ENCODE measurements around the gene SELENON. TPM values are rescaled to one million over a fixed set of nuclear protein-coding genes. Genes with fewer than 3 reads are reported as not detected.

SELENON gene
- total and polyA plus RNA-seq, 2 of the 13 experiments (the other 11 are each of a cell fraction or from before 2014, with no cell fraction given) = 3.8 to 8.0 TPM

GRCh38 chr1:25819491-25820246, 19.7 kb downstream of the SELENON start, which contains the start of gene MTFR1L (continued):
- TF ChIP-seq, protein P1, sequence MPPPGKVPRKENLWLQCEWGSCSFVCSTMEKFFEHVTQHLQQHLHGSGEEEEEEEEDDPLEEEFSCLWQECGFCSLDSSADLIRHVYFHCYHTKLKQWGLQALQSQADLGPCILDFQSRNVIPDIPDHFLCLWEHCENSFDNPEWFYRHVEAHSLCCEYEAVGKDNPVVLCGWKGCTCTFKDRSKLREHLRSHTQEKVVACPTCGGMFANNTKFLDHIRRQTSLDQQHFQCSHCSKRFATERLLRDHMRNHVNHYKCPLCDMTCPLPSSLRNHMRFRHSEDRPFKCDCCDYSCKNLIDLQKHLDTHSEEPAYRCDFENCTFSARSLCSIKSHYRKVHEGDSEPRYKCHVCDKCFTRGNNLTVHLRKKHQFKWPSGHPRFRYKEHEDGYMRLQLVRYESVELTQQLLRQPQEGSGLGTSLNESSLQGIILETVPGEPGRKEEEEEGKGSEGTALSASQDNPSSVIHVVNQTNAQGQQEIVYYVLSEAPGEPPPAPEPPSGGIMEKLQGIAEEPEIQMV (CRISPR knock-in tag; IDR thresholded peaks at IDR 0.05; ENCODE audit: low read depth) = peak; percentile 63; the same call in 1 of the 2 replicates
- TF ChIP-seq, protein P2, sequence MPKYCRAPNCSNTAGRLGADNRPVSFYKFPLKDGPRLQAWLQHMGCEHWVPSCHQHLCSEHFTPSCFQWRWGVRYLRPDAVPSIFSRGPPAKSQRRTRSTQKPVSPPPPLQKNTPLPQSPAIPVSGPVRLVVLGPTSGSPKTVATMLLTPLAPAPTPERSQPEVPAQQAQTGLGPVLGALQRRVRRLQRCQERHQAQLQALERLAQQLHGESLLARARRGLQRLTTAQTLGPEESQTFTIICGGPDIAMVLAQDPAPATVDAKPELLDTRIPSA (CRISPR knock-in tag; IDR thresholded peaks at IDR 0.05; ENCODE audit: borderline replicate concordance) = 0 out of 2 replicates have a peak, but pooled peaks have one; percentile 39
- TF ChIP-seq E2F5 (CRISPR knock-in tag; conservative IDR thresholded peaks at IDR 0.05) (peak; percentile 41; the same call in 1 of the 2 replicates), NR2F1 (CRISPR knock-in tag; IDR thresholded peaks at IDR 0.05) (peak in 1 of 2 experiments; percentile 15; a peak in 1 of 4 replicates), FOXK1 (CRISPR knock-in tag; IDR thresholded peaks at IDR 0.05; ENCODE audit: borderline replicate concordance, low read depth) (peak; percentile 72; the same call in 1 of the 2 replicates), PHF5A (CRISPR knock-in tag; IDR thresholded peaks at IDR 0.05; ENCODE audit: low read depth, unreplicated experiment) (no peak), PRMT3 (CRISPR knock-in tag; IDR thresholded peaks at IDR 0.05; ENCODE audit: borderline replicate concordance, low read depth) (0 out of 2 replicates have a peak, but pooled peaks have one; percentile 25), RBM39 (IDR thresholded peaks at IDR 0.05; ENCODE audit: low read depth, low read length, poor library complexity, severe bottlenecking) (peak; percentile 40), HNRNPUL1 (IDR thresholded peaks at IDR 0.05; ENCODE audit: low read depth, low read length) (no peak), CERS6 (CRISPR knock-in tag; IDR thresholded peaks at IDR 0.05) (no peak), FLYWCH1 (CRISPR knock-in tag; IDR thresholded peaks at IDR 0.05) (no peak), SMAD3 (CRISPR knock-in tag; IDR thresholded peaks at IDR 0.05) (0 out of 2 replicates have a peak, but pooled peaks have one; percentile 32)
- TF ChIP-seq, protein P3, sequence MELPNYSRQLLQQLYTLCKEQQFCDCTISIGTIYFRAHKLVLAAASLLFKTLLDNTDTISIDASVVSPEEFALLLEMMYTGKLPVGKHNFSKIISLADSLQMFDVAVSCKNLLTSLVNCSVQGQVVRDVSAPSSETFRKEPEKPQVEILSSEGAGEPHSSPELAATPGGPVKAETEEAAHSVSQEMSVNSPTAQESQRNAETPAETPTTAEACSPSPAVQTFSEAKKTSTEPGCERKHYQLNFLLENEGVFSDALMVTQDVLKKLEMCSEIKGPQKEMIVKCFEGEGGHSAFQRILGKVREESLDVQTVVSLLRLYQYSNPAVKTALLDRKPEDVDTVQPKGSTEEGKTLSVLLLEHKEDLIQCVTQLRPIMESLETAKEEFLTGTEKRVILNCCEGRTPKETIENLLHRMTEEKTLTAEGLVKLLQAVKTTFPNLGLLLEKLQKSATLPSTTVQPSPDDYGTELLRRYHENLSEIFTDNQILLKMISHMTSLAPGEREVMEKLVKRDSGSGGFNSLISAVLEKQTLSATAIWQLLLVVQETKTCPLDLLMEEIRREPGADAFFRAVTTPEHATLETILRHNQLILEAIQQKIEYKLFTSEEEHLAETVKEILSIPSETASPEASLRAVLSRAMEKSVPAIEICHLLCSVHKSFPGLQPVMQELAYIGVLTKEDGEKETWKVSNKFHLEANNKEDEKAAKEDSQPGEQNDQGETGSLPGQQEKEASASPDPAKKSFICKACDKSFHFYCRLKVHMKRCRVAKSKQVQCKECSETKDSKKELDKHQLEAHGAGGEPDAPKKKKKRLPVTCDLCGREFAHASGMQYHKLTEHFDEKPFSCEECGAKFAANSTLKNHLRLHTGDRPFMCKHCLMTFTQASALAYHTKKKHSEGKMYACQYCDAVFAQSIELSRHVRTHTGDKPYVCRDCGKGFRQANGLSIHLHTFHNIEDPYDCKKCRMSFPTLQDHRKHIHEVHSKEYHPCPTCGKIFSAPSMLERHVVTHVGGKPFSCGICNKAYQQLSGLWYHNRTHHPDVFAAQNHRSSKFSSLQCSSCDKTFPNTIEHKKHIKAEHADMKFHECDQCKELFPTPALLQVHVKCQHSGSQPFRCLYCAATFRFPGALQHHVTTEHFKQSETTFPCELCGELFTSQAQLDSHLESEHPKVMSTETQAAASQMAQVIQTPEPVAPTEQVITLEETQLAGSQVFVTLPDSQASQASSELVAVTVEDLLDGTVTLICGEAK (IDR thresholded peaks at IDR 0.05) = no peak
- TF ChIP-seq, protein P3 (CRISPR knock-in tag; IDR thresholded peaks at IDR 0.05) = peak; percentile 65
